K562 (cell line): Measurements from ENCODE around the gene RAP1A. TPM values are rescaled to one million over a fixed set of nuclear protein-coding genes. Genes with fewer than 3 reads are reported as not detected.

Experiments used
- CC2D1A ChIP-seq: fragments of 450-650 bp; IDR thresholded peaks from 2 replicates; pipeline ENCODE4 v1.6.1; 2017; ENCODE audit warnings: mild to moderate bottlenecking
- CREM ChIP-seq: IDR thresholded peaks from 2 replicates; pipeline ENCODE4 v1.6.1; 2014; ENCODE audit warnings: antibody characterized with exemption, low read depth
- FOSL1 ChIP-seq: fragments of 200-800 bp; sonication (Bioruptor generic); conservative IDR thresholded peaks from 2 replicates; pipeline ENCODE4 v1.6.1; 2016; ENCODE audit warnings: missing genetic modification characterization, missing compliant biosample characterization
- HMG20A ChIP-seq: fragments of 450-650 bp; formaldehyde crosslinking; conservative IDR thresholded peaks from 2 replicates; pipeline ENCODE4 v1.4.0; 2020; ENCODE audit warnings: mild to moderate bottlenecking, mixed read lengths
- ILK ChIP-seq: fragments of 450-650 bp; IDR thresholded peaks from 2 replicates; pipeline ENCODE4 v1.6.1; 2016; ENCODE audit warnings: missing genetic modification characterization, low read depth, mild to moderate bottlenecking, missing compliant biosample characterization, moderate library complexity, borderline replicate concordance
- TAF1 ChIP-seq: IDR thresholded peaks from 2 replicates; pipeline ENCODE4 v1.6.1; 2011; ENCODE audit warnings: mild to moderate bottlenecking, low read length, moderate library complexity; ENCODE audit not compliant: insufficient read depth, control insufficient read depth, severe bottlenecking; ENCODE audit errors: extremely low read depth
- ZNF445 ChIP-seq: fragments of 250-450 bp; sonication (Bioruptor Pico); IDR thresholded peaks from 2 replicates; pipeline ENCODE4 v1.4.0; 2020; ENCODE audit warnings: low read depth, mild to moderate bottlenecking, moderate library complexity
- polyA plus RNA-seq, 8 experiments: library from polyadenylated mRNA; depleted of rRNA in 4 of 8; stranded (reverse) in 5 of 8; unstranded in 3 of 8; fragments of >200 nt; fragmentation: Nextera tagmentation in 2 of 8; fragmentation: Illumina TruSeq in 1 of 8; extraction: Ambion mirVana in 2 of 8; extraction: Trizol in 1 of 8; gene quantifications; 2 replicates each; pipeline versions ENCODE4 v1.2.1 to v1.2.3, GENCODE V29; 2011 to 2014; ENCODE audit warnings: inconsistent platforms in 1 of 8, missing spikeins in 1 of 8
- total RNA-seq, 7 experiments: library from RNA; depleted of rRNA in 6 of 7; stranded (reverse); fragments of >200 nt in 6 of 7; fragmentation: Illumina TruSeq in 2 of 7; extraction: Trizol in 2 of 7; gene quantifications; 2 replicates each; pipeline versions ENCODE4 v1.2.1 to v1.2.3, GENCODE V29; 2011 to 2021; ENCODE audit warnings: low replicate concordance in 1 of 7
- TF ChIP-seq, protein P1 (sequence below): fragments of 450-650 bp; IDR thresholded peaks from 2 replicates; pipeline ENCODE4 v1.6.1; 2017; ENCODE audit warnings: antibody characterized with exemption, mild to moderate bottlenecking
- TF ChIP-seq, protein P2 (sequence below): fragments of 150-350 bp; IDR thresholded peaks from 2 replicates; pipeline ENCODE4 v1.6.1; 2014; ENCODE audit warnings: low read depth, mild to moderate bottlenecking, low read length, borderline replicate concordance
- TF ChIP-seq, protein P3 (sequence below): sonication (generic); formaldehyde crosslinking; IDR thresholded peaks from 2 replicates; pipeline ENCODE4 v1.8.0; 2023; ENCODE audit warnings: missing genetic modification reagents, mild to moderate bottlenecking, borderline replicate concordance
- TF ChIP-seq, protein P4 (sequence below): fragments of 450-650 bp; formaldehyde crosslinking; IDR thresholded peaks from 2 replicates; pipeline ENCODE4 v1.4.0; 2020; ENCODE audit warnings: mild to moderate bottlenecking, mixed read lengths

Gene RAP1A
- total and polyA plus RNA-seq, 9 of the 15 experiments (the other 6 are each of a cell fraction or from before 2014, with no cell fraction given) = 13.4 to 86.2 (median 32.5) TPM

DNA sequence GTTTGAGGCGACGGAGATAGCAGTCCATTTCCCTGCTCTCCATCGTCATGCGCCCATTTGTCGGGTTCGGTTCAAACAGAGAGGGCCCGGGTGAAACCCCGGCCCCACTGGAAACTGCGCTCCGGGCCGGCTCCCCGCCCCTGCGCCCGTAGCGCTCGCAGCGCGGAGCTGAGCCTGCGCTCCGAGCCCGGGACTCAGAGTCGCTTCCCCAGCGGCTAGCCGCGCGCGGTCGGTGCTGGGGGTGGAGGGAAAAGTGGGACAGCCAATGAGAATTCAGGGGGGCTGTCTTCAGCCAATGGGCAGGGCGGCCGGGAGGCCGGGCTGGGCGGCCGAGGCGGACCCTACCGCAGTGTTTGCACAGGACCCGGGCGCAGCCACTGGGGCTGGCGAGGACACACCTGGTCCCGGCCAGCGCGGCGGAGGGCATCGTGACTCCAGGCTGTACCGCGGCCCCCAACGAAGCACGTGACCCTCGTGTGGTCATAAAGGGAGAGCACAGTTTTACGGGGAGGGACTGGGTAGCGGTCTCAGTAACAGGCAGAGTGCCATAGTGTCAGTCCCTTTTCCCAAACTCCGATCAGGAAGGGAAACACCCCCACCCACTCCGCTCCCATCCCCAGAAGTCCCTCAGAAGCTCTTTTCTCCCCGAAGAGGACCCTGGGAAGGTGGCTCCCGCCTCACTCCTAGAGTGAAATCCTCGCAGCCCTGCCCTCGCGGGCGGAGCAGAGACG lies 119.8 kb downstream of the RAP1A start, which contains the start of gene INKA2 (continued):
- TF ChIP-seq, protein P1, sequence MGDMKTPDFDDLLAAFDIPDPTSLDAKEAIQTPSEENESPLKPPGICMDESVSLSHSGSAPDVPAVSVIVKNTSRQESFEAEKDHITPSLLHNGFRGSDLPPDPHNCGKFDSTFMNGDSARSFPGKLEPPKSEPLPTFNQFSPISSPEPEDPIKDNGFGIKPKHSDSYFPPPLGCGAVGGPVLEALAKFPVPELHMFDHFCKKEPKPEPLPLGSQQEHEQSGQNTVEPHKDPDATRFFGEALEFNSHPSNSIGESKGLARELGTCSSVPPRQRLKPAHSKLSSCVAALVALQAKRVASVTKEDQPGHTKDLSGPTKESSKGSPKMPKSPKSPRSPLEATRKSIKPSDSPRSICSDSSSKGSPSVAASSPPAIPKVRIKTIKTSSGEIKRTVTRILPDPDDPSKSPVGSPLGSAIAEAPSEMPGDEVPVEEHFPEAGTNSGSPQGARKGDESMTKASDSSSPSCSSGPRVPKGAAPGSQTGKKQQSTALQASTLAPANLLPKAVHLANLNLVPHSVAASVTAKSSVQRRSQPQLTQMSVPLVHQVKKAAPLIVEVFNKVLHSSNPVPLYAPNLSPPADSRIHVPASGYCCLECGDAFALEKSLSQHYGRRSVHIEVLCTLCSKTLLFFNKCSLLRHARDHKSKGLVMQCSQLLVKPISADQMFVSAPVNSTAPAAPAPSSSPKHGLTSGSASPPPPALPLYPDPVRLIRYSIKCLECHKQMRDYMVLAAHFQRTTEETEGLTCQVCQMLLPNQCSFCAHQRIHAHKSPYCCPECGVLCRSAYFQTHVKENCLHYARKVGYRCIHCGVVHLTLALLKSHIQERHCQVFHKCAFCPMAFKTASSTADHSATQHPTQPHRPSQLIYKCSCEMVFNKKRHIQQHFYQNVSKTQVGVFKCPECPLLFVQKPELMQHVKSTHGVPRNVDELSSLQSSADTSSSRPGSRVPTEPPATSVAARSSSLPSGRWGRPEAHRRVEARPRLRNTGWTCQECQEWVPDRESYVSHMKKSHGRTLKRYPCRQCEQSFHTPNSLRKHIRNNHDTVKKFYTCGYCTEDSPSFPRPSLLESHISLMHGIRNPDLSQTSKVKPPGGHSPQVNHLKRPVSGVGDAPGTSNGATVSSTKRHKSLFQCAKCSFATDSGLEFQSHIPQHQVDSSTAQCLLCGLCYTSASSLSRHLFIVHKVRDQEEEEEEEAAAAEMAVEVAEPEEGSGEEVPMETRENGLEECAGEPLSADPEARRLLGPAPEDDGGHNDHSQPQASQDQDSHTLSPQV = peak; percentile 67; the same call in 1 of the 2 replicates
- TF ChIP-seq, protein P2, sequence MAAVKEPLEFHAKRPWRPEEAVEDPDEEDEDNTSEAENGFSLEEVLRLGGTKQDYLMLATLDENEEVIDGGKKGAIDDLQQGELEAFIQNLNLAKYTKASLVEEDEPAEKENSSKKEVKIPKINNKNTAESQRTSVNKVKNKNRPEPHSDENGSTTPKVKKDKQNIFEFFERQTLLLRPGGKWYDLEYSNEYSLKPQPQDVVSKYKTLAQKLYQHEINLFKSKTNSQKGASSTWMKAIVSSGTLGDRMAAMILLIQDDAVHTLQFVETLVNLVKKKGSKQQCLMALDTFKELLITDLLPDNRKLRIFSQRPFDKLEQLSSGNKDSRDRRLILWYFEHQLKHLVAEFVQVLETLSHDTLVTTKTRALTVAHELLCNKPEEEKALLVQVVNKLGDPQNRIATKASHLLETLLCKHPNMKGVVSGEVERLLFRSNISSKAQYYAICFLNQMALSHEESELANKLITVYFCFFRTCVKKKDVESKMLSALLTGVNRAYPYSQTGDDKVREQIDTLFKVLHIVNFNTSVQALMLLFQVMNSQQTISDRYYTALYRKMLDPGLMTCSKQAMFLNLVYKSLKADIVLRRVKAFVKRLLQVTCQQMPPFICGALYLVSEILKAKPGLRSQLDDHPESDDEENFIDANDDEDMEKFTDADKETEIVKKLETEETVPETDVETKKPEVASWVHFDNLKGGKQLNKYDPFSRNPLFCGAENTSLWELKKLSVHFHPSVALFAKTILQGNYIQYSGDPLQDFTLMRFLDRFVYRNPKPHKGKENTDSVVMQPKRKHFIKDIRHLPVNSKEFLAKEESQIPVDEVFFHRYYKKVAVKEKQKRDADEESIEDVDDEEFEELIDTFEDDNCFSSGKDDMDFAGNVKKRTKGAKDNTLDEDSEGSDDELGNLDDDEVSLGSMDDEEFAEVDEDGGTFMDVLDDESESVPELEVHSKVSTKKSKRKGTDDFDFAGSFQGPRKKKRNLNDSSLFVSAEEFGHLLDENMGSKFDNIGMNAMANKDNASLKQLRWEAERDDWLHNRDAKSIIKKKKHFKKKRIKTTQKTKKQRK = no peak
- TF ChIP-seq TAF1 (peak; percentile 16), ILK (tag) (no peak), ZNF445 (CRISPR knock-in tag) (no peak), CREM (no peak), CC2D1A (no peak), FOSL1 (tag) (no peak), HMG20A (CRISPR knock-in tag) (no peak)
- TF ChIP-seq, protein P3, sequence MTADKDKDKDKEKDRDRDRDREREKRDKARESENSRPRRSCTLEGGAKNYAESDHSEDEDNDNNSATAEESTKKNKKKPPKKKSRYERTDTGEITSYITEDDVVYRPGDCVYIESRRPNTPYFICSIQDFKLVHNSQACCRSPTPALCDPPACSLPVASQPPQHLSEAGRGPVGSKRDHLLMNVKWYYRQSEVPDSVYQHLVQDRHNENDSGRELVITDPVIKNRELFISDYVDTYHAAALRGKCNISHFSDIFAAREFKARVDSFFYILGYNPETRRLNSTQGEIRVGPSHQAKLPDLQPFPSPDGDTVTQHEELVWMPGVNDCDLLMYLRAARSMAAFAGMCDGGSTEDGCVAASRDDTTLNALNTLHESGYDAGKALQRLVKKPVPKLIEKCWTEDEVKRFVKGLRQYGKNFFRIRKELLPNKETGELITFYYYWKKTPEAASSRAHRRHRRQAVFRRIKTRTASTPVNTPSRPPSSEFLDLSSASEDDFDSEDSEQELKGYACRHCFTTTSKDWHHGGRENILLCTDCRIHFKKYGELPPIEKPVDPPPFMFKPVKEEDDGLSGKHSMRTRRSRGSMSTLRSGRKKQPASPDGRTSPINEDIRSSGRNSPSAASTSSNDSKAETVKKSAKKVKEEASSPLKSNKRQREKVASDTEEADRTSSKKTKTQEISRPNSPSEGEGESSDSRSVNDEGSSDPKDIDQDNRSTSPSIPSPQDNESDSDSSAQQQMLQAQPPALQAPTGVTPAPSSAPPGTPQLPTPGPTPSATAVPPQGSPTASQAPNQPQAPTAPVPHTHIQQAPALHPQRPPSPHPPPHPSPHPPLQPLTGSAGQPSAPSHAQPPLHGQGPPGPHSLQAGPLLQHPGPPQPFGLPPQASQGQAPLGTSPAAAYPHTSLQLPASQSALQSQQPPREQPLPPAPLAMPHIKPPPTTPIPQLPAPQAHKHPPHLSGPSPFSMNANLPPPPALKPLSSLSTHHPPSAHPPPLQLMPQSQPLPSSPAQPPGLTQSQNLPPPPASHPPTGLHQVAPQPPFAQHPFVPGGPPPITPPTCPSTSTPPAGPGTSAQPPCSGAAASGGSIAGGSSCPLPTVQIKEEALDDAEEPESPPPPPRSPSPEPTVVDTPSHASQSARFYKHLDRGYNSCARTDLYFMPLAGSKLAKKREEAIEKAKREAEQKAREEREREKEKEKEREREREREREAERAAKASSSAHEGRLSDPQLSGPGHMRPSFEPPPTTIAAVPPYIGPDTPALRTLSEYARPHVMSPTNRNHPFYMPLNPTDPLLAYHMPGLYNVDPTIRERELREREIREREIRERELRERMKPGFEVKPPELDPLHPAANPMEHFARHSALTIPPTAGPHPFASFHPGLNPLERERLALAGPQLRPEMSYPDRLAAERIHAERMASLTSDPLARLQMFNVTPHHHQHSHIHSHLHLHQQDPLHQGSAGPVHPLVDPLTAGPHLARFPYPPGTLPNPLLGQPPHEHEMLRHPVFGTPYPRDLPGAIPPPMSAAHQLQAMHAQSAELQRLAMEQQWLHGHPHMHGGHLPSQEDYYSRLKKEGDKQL = peak; percentile 68; the same call in 1 of the 2 replicates
- TF ChIP-seq, protein P4, sequence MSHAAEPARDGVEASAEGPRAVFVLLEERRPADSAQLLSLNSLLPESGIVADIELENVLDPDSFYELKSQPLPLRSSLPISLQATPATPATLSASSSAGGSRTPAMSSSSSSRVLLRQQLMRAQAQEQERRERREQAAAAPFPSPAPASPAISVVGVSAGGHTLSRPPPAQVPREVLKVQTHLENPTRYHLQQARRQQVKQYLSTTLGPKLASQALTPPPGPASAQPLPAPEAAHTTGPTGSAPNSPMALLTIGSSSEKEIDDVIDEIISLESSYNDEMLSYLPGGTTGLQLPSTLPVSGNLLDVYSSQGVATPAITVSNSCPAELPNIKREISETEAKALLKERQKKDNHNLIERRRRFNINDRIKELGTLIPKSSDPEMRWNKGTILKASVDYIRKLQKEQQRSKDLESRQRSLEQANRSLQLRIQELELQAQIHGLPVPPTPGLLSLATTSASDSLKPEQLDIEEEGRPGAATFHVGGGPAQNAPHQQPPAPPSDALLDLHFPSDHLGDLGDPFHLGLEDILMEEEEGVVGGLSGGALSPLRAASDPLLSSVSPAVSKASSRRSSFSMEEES (CRISPR knock-in tag) = peak; percentile 96
